HG03025 (cell line): ENCODE data around the gene FLNB.

ENCODE experiments used
- ATAC-seq: cut with Tn5 transposase; IDR thresholded peaks from one replicate; pipeline ENCODE4 v1.9.1; 2021; ENCODE audit warnings: mild to moderate bottlenecking, moderate library complexity; ENCODE audit not compliant: unreplicated experiment, low FRiP score

Gene FLNB

DNA sequence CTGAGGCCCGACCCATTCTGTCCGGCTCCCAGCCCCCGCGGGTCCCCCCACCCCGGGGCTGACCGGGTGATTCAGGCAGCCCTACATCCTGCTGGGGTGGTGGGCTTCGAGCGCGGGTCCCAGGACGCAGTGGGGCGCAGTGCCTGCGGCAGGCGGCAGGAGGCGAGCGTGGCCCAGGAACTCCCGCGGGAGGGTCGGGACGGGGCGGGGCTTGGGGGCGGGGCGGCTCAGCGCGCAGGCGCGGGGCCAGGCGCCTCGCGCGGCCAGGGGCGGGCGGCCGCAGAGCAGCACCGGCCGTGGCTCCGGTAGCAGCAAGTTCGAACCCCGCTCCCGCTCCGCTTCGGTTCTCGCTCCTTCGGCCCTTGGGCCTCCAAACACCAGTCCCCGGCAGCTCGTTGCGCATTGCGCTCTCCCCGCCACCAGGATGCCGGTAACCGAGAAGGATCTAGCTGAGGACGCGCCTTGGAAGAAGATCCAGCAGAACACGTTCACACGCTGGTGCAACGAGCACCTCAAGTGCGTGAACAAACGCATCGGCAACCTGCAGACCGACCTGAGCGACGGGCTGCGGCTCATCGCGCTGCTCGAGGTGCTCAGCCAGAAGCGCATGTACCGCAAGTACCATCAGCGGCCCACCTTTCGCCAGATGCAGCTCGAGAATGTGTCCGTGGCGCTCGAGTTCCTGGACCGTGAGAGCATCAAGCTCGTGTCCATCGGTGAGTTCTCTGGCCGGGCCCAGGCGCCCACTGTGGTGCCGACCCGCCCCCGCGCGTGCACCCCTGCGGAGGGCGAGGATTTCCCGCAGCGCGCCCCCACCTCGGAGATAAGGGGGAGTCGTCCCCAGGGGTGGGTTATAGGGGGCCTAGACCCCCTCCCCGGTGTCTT is at the start of gene FLNB:
Gene FLNB (plus strand): TSS at position 282 of the 885 bp plus-strand sequence. CDS start 143 bp downstream, at position 425.
- no peak for ATAC-seq

- no peak for ATAC-seq
Measured at GRCh38 chr3:57958642-57959422, 49.4 kb upstream of the FLNB start.

DNA sequence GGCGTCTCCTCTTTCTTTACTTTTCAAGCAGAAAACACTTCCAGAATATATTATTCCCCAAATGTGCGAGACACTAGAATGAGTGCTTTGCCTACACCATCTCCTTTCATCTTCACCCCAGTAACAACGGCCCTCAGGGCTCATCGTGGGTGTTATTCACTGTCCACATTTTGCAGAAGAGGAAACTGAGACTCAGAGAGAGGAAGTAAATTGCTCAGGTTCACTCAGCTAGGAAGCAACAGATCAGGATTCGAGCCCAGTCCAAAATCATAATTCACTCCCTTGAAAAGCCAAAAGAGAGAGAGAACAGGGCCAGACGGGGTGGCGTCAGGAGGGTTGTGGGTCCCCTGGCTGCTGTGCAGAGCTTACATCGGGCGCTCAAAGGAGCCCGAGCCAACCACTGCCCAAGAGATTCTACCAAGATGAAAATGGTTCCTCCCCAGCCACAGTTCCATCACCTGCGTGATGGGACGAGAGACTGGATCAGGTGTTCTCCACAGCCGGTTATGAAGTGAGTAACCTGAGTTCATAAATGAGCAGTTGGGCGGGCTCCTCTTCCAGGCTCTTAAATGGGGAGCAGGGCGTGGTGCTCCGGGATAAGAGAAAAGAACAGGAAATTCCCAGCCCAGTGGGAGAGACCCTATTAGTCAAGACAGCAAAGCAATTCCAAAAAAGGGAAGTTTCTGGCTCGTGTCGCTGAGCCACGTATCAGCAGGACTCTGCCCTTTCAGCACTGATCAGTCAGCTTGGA is 48.6 kb upstream of the FLNB start:
- no peak for ATAC-seq

DNA sequence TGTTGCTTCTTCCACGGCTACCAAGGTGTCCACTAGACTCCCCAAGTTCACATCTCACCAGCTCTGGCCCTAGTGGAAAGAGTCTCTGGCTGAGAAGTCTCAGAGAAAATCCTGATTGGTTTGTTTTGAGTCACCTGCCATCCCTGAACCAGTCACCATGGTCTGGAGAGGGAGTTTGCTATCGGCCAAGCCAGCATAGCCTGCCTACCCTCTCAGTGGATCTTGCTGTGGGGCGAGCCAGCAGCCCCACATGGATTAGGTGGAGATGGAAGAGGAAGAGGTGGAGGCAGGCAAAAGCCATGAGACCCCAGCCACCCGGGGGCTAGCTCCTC is 48.1 kb upstream of the FLNB start:
- ATAC-seq, result no peak

DNA sequence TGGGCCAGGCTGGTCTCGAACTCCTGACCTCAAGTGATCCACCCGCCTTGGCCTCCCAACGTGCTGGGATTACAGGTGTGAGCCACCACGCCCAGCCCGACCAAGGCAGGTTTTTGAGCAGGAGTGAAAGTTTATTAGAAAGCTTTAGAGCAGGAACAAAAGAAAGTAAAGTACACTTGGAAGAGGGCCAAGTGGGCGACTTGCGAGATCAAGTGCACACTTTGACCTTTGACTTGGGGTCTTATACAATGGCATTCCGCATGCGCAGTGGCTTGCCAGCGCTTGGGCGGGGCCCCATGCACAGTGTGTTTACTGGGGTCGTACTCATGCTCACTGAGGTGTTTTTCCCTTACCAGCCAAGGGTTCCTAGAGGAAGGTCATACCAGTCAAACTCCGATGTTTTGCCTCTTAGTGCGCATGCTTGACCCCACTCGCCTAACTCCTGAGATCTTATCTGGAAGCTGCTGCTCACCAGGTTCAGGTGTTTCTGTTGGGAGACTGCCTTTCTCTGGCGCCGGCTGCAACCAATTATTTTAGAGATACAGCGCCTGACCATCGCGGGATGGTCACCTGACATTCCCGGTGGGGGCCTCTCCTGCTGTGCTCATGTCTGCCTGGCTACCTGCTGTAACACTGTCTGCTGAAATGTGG is 46.9 kb upstream of the FLNB start:
- no peak for ATAC-seq

DNA sequence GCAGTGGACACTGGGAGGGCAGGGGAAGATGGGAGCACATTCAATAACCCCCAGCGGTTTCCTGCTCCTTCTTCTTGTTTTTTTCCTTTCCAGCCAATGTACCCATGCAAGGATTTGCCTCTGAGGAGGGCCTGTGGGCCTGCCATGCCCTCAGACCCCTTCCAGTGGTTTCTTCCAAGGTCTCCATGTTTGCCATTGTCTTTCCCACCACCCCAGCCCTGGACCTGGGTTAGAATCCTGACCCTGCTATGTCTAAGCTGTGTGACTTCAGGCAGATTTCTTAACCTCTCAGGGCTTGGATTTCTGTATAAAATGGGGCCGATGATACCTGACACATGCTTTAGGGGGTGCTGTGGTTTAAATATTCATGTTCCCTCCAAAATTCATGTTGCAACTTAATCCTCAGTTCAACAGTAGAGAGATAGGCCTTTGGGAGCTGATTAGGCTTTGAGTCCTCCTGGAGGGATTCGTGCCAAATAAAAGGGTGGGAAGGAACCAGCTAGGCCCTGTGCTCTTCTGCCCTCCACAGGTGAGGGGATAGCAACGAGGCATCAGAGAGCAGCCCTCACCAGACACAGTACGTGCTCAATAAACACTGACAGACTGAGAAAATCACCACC is 46.3 kb upstream of the FLNB start:
- no peak for ATAC-seq

DNA sequence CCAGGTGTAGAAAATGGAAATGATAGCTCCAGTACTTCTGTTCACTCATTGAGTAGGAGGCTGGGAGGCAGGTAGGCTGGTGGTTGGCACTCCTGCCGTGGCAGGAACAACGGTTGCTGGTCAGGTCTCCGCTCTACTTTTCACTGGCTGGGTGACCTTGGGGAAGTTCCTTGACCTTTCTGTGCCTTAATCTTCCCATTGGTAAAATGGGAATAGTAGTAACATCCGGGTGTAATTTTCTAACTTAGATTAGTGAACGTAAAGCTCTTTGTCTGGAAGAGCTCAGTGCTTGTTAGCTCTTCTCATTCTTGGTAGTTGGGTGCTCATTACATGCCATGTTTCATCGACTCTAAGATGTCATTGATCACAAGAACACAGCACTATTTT is 45.8 kb upstream of the FLNB start:
- no peak for ATAC-seq

- no peak for ATAC-seq
Measured at GRCh38 chr3:57963811-57964346, 44.3 kb upstream of the FLNB start.

DNA sequence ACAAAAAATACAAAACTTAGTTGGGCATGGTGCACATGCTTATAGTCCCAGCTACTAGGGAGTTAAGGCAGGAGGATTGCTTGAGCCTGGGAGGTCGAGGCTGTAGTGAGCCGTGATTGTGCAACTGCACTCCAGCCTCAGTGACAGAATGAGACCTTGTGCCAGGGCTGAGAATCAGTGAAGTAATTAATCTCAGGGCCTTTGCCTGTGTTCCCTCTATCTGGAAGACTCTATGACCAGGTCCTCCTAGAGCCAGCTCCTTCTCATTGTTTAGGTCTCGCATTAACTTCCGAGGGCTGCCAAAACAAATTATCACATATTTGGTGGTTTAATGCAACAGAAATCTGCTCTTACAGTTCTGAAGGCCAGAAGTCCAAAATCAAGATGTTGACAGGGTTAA is 41.4 kb upstream of the FLNB start:
- ATAC-seq, result no peak

GRCh38 chr3:57967590-57967989 is 40.6 kb upstream of the FLNB start:
- no peak for ATAC-seq

GRCh38 chr3:57968501-57968900 is 39.7 kb upstream of the FLNB start:
- no peak for ATAC-seq

DNA sequence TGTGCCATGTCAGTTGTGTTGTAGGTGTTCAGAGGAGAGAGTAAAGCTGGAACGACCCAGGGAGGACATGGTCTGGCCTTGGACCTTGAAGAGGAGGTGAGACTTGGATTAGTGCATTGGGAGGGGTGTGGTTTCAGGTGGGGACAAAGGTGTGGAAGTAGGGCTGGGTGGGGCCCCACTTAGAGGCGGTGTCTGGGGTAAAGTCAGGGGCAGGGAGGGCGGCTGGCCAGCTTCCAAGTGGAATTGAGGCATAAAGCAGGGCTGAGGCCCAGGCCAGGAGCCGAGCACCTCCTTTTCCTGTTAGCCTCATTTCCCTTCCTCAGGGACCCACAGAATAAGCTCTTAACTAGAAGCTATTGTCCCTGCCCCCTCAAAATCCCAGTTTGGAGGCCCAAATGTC is 36.2 kb upstream of the FLNB start:
- ATAC-seq, result no peak

DNA sequence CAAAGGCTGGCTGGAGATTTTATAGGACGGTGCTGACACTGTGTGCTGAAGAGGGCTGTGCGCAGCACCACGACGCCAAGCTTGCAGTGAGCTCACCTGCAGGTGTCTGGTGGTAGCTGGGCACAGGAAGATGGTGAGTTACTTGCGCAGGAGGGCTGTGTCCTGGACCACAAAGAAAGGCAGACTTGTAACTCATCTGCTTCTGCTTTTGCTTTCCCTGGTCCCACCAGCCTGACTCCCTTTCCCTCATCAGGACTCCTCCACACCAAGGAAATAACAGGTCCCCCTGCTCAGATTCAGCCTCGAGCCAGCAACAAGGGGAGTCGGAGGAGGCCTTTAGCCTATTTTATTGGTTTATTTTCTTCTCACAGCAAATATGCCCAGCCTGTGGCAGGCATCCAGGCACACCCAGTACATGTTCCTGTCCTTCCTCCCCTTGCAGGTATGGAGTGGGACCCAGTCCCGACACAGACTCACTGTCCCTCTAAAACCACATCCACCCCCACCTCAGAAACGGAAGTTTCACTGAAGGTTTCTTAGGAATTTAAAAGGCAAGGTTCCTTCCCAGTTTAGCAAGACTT is 35.6 kb upstream of the FLNB start:
- ATAC-seq, result no peak

GRCh38 chr3:57973715-57974477 is 34.3 kb upstream of the FLNB start:
- no peak for ATAC-seq

DNA sequence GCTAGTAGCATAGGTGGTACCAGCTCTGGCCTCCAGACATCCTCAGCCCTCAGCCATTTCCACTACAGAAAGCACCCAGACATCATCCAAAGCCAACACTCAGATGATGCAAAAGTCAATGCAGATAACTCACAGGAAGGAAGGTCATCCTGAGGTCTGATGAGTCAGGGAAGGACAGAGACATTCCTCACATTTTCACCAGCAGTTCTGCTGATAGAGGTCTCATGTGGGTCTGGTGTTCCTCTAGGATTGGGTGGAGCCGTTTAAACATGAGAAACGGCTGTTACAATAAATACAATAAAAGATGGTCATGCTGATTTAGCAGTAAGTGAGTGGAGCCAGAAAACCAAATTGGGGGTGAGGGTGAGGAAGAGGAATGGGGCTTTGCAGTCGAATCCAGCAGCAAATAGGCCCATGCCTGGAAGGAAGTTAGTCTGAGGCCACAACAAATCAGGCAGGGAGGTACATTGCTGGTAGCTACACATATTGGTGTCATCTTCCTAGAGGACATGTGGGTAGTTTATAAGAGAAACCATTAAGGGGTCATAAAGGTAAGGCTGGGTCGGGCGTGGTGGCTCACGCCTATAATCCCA is 33.3 kb upstream of the FLNB start:
- ATAC-seq, result no peak

- ATAC-seq, result no peak
Measured at GRCh38 chr3:57977818-57978235, 30.4 kb upstream of the FLNB start.

DNA sequence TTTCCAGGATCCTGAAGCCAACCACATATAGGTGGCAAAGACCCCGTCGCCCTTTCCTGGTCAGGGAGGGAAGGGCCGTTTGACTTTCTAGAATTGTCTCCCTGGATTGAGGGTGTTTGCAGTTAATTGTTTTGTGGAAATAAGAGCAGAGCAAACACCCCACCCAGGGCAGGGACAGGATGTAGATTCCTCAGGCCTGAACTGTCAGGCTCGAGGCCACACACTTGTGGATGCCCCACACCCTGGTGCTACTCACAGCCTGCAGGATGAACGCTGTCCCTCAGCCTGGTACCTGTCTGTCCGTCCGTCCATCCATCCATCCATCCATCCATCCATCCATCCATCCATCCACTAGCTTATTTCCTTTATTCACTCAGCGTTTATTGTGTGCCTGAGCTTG is 29.9 kb upstream of the FLNB start:
- no peak for ATAC-seq

DNA sequence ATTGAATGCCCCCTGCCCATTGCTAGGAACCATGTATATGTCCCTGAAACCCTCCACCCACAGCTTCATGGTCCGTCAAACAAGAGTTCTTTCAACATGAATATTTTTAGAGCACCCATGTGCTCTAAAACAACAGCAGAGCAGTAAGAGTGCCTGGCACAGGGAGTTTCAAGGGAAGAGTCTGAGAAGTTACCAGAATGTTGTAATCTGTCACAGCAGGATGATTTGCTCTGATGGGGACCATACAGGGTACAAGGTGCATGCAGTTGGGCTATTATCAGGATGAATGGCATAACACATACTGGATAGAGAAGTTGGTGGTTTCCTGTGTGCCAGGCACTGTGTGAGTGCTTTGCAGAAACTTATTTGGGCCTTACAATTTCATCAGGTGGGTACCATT is 27.8 kb upstream of the FLNB start:
- ATAC-seq, result no peak
